Measurements from ENCODE around the gene FOXK2. TPM values are rescaled to one million over a fixed set of nuclear protein-coding genes. Genes with fewer than 3 reads are reported as not detected.

The FOXK2 gene
- total and polyA plus RNA-seq, 2 of the 8 experiments (the other 6 are each of a cell fraction or from before 2014, with no cell fraction given), result 34.7 to 64.9 TPM

DNA sequence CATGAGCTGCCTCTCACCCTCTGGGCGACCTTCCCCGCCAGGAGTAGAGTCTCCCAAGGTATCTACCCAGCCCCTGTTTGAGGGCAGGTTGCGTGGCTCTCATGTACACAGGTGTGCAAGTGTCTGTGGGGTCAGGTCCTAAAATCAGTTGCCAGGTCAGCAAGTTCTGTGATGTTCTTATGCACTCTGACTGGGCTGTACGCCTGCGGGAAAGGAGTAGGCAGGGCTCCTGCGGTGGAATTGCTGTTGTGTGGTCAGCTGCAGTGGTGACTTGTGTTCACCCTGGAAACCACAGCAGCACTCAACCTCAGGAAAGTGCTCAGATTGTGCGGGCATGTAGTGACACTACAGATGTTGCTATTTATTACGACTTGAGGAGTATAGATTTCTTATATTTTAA, 41.6 kb upstream of the FOXK2 start:
- Histone ChIP-seq H3K9ac (replicated peaks in 1 of 4; ENCODE audit: extremely low read depth in 1 of 4, low read depth in 3 of 4, low read length in 3 of 4) (no peak overlapping the region), H3K27me3 (replicated peaks in 1 of 4; ENCODE audit: control insufficient read depth in 3 of 4, extremely low read depth in 1 of 4, insufficient read depth in 3 of 4, low read length in 3 of 4) (no peaks in the 10 kb centered on the region), H4K5ac (ENCODE audit: insufficient read length, low read depth, low read length) (no peak overlapping the region), H3K14ac (ENCODE audit: insufficient read length) (no peak overlapping the region), H2AK5ac (ENCODE audit: low read depth, low read length) (no peak overlapping the region), H2BK12ac (ENCODE audit: low read depth, low read length) (no peak overlapping the region), H3K9me3 (ENCODE audit: insufficient read depth in 2 of 2, low read depth in 1 of 2, low read length in 1 of 2) (no peaks in the 10 kb centered on the region), H3K79me2 (ENCODE audit: control insufficient read depth in 1 of 2, insufficient read depth in 2 of 2, low read length in 2 of 2) (no peaks in the 10 kb centered on the region), H4K8ac (ENCODE audit: extremely low read depth, insufficient read depth, low read length) (no peak overlapping the region), H3K23me2 (ENCODE audit: low read depth, low read length) (no peaks in the 10 kb centered on the region), H4K20me1 (replicated peaks in 1 of 2; ENCODE audit: control insufficient read depth in 1 of 2, insufficient read depth in 2 of 2, low read length in 2 of 2) (peaks cover 1 to 5% of the 10 kb centered on the region in 2 experiments), H3K27ac (ENCODE audit: low read depth, low read length) (no peak overlapping the region; the same call in 1 of the 2 replicates), H2AFZ (ENCODE audit: low read length) (no peak overlapping the region), H3K18ac (ENCODE audit: extremely low read depth, low read length) (no peak overlapping the region), H3K4ac (replicated peaks; ENCODE audit: insufficient read length, low read depth, low read length) (no peak overlapping the region), H3K36me3 (ENCODE audit: control insufficient read depth in 2 of 4, insufficient read depth in 4 of 4, low read length in 3 of 4) (peaks cover 14 to 33% (median 20%) of the 10 kb centered on the region in 4 experiments; a peak in 7 of 8 replicates), H2BK120ac (replicated peaks; ENCODE audit: low read depth, low read length) (peak overlapping the region; percentile 33), H3K4me3 (ENCODE audit: extremely low read depth in 1 of 4, insufficient read depth in 2 of 4, low read depth in 3 of 4, low read length in 4 of 4) (no peak overlapping the region), H3K56ac (replicated peaks; ENCODE audit: insufficient read length, low read depth, low read length) (no peak overlapping the region), H2BK5ac (ENCODE audit: low read depth, low read length) (no peak overlapping the region), H4K91ac (replicated peaks; ENCODE audit: insufficient read length, low read length) (no peak overlapping the region), H3K4me2 (ENCODE audit: insufficient read depth in 1 of 2, low read depth in 2 of 2, low read length in 2 of 2) (no peak overlapping the region), H2BK20ac (ENCODE audit: low read length) (no peak overlapping the region), H2BK15ac (ENCODE audit: low read length) (no peak overlapping the region), H3K4me1 (replicated peaks in 1 of 4; ENCODE audit: control insufficient read depth in 3 of 4, insufficient read depth in 4 of 4, low read length in 3 of 4) (no peaks in the 10 kb centered on the region), H3K23ac (ENCODE audit: insufficient read length) (no peak overlapping the region), H3K79me1 (ENCODE audit: low read depth, low read length) (no peaks in the 10 kb centered on the region)
- no peak for DNase-seq (ENCODE audit: low read depth in 1 of 2, low spot score in 2 of 2)
- CTCF ChIA-PET (ENCODE audit: partially characterized antibody), result interaction anchor here (1.2 to 2.5 kb wide), 3 partner anchors 14 to 49 kb away, joined by 4 to 7 read pairs (median 5); no protein-coding TSS in a partner anchor
- POLR2A ChIA-PET (ENCODE audit: partially characterized antibody), result interaction anchor here (1.0 to 1.8 kb wide), 3 partner anchors 10 to 18 kb away, joined by 3 to 7 read pairs (median 3); no protein-coding TSS in a partner anchor
- 95% methylated on average over 8 of the region's 8 CpGs; no CpG with 5 or more reads in 1 of the 2 experiments for WGBS, 2 experiments (ENCODE audit: extremely low coverage in 1 of 2, insufficient coverage in 1 of 2, insufficient read length in 1 of 2, insufficient replicate concordance in 2 of 2, low coverage in 1 of 2, low lambda C conversion rate in 2 of 2, missing lambda C conversion rate in 1 of 2)
- FAIRE-seq, result no peak
- TF ChIP-seq SIRT6 (IDR thresholded peaks at IDR 0.05; ENCODE audit: low read length) (no peak), CTCF (IDR thresholded peaks at IDR 0.05; ENCODE audit: control extremely low read depth in 1 of 3, insufficient read depth in 1 of 3, low read depth in 1 of 3, low read length in 3 of 3) (no peak), NRF1 (IDR thresholded peaks at IDR 0.05; ENCODE audit: low read depth, low read length) (no peak), ZNF274 (IDR thresholded peaks at IDR 0.05; ENCODE audit: borderline replicate concordance, extremely low read depth, low read length) (no peak), CBX8 (IDR thresholded peaks at IDR 0.05; ENCODE audit: borderline replicate concordance, low read depth, low read length) (no peak), KDM1A (IDR thresholded peaks at IDR 0.05; ENCODE audit: borderline replicate concordance, low read length) (no peak), RNF2 (IDR thresholded peaks at IDR 0.05; ENCODE audit: borderline replicate concordance, low read depth, low read length, missing control alignments, poor library complexity, severe bottlenecking) (no peak), FOSL1 (IDR thresholded peaks at IDR 0.05; ENCODE audit: insufficient read depth, low read depth, low read length) (no peak), CHD1 (IDR thresholded peaks at IDR 0.05; ENCODE audit: low read depth, low read length) (no peak), TCF12 (IDR thresholded peaks at IDR 0.05; ENCODE audit: low read depth, low read length) (no peak), POLR2A (IDR thresholded peaks at IDR 0.05; ENCODE audit: control extremely low read depth in 1 of 2, low read depth in 2 of 2, low read length in 2 of 2) (no peak)
